HAP-1 (cell line): ENCODE results near the gene LIMS4.
"Not testable (repeated sequence)": the region's sequence is repeated elsewhere in the genome, so short reads cannot be mapped to it uniquely, and the experiment has no call there.

Source experiments
- DNase-seq, 2 experiments: peaks; one replicate each; pipeline ENCODE4 v3.0.0-alpha.2; 2016 to 2020; ENCODE audit warnings: low spot score in 2 of 2
- H3K27me3 ChIP-seq: fragments of 250-450 bp; sonication (Bioruptor Pico); 2 replicates; pipeline ENCODE4 v1.5.1; 2020; ENCODE audit warnings: low read depth, mild to moderate bottlenecking, moderate library complexity
- H3K36me3 ChIP-seq: fragments of 250-450 bp; sonication (Bioruptor Pico); replicated peaks from 2 replicates; pipeline ENCODE4 v1.5.1; 2020; ENCODE audit warnings: mild to moderate bottlenecking
- H3K4me1 ChIP-seq: fragments of 250-450 bp; sonication (Bioruptor Pico); 2 replicates; pipeline ENCODE4 v1.5.1; 2020; ENCODE audit warnings: mild to moderate bottlenecking
- H3K4me3 ChIP-seq: fragments of 250-450 bp; sonication (Bioruptor Pico); 2 replicates; pipeline ENCODE4 v1.5.1; 2020; ENCODE audit warnings: mild to moderate bottlenecking, moderate library complexity
- H3K9me3 ChIP-seq: fragments of 250-450 bp; sonication (Bioruptor Pico); 2 replicates; pipeline ENCODE4 v1.5.1; 2020; ENCODE audit warnings: mild to moderate bottlenecking, moderate library complexity
- in situ Hi-C: fragments of 300-500 bp; cut with MboI; formaldehyde crosslinking; loops from 3 replicates; pipeline ENCODE4 v1.14.3; 2020; ENCODE audit warnings: low sequenced_read_pairs, inconsistent platforms, mixed read lengths

The LIMS4 gene

GRCh38 chr2:110423574-110423962 lies 49.0 kb downstream of the LIMS4 start:
- not testable (repeated sequence) for H3K4me1 ChIP-seq

GRCh38 chr2:110422852-110423573 lies 49.6 kb downstream of the LIMS4 start:
- H3K4me3 ChIP-seq, H3K27me3 ChIP-seq, H3K4me1 ChIP-seq, H3K9me3 ChIP-seq, H3K36me3 ChIP-seq, in situ Hi-C loops, DNase-seq: not testable (repeated sequence)

More at GRCh38 chr2:110423574-110423962, 49.0 kb downstream of the LIMS4 start:
- H3K27me3 ChIP-seq, H3K4me3 ChIP-seq, H3K36me3 ChIP-seq, H3K9me3 ChIP-seq, in situ Hi-C loops, DNase-seq: not testable (repeated sequence)

- in situ Hi-C loops, H3K4me1 ChIP-seq, H3K4me3 ChIP-seq, H3K27me3 ChIP-seq, H3K9me3 ChIP-seq, DNase-seq, H3K36me3 ChIP-seq: not testable (repeated sequence)
Measured at GRCh38 chr2:110420641-110421354, 51.8 kb downstream of the LIMS4 start.

GRCh38 chr2:110407142-110407541 lies 65.5 kb downstream of the LIMS4 start:
- H3K36me3 ChIP-seq, H3K4me1 ChIP-seq, H3K9me3 ChIP-seq, in situ Hi-C loops, H3K27me3 ChIP-seq, H3K4me3 ChIP-seq, DNase-seq: not testable (repeated sequence)

GRCh38 chr2:110404988-110405387 lies 67.6 kb downstream of the LIMS4 start:
- H3K4me3 ChIP-seq, DNase-seq, in situ Hi-C loops, H3K36me3 ChIP-seq, H3K4me1 ChIP-seq, H3K9me3 ChIP-seq, H3K27me3 ChIP-seq: not testable (repeated sequence)

GRCh38 chr2:110404246-110404645 lies 68.4 kb downstream of the LIMS4 start:
- H3K36me3 ChIP-seq, in situ Hi-C loops, H3K4me3 ChIP-seq, H3K27me3 ChIP-seq, H3K9me3 ChIP-seq, DNase-seq, H3K4me1 ChIP-seq: not testable (repeated sequence)

GRCh38 chr2:110401001-110401618 lies 71.5 kb downstream of the LIMS4 start:
- H3K9me3 ChIP-seq, H3K27me3 ChIP-seq, DNase-seq, H3K4me3 ChIP-seq, H3K36me3 ChIP-seq, H3K4me1 ChIP-seq, in situ Hi-C loops: not testable (repeated sequence)

GRCh38 chr2:110399378-110399777 lies 73.2 kb downstream of the LIMS4 start:
- H3K36me3 ChIP-seq, H3K27me3 ChIP-seq, in situ Hi-C loops, DNase-seq, H3K4me1 ChIP-seq, H3K4me3 ChIP-seq, H3K9me3 ChIP-seq: not testable (repeated sequence)

- H3K4me3 ChIP-seq, DNase-seq, H3K9me3 ChIP-seq, H3K27me3 ChIP-seq, H3K36me3 ChIP-seq, in situ Hi-C loops, H3K4me1 ChIP-seq: not testable (repeated sequence)
Measured at GRCh38 chr2:110395990-110396389, 76.6 kb downstream of the LIMS4 start.
